Activated T-cell treated with anti-CD3 and anti-CD28 coated beads for 48 hours (primary cell): Measurements from ENCODE around the gene SPATA3.

Experiments
- DNase-seq: peaks from one replicate; pipeline ENCODE4 v3.0.0-alpha.2; 2020; ENCODE audit warnings: low read depth

SPATA3 gene

GRCh38 chr2:231030725-231031124, 34.8 kb downstream of the SPATA3 start:
- no peak for DNase-seq

DNA sequence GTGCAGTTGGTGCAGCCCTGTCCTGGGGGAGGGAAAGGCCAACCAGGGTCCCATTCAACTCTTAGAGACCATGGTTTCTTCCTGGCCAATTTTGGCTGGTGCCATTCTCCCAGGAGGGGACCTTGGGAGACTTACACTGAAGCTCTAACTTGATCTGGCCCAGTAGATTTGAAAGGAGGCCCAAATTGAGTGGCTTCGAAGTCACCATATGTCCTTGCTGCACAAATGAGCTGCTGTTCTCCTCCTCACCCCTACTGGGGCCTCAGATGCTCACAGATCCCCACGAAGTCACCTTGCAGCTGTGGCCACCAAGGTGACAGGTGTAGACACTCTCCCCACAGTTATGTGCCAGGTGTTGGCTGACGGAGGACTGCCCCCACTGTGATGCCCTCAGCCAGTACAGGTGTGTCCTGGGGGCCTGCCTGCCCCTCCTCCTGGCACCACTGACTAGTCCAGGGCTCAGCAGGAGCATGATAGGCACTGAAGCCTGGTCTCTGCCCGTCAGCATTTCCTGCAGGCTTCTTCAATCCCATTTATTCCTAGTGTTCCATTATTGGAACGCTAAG, 36.7 kb downstream of the SPATA3 start:
- no peak for DNase-seq

DNA sequence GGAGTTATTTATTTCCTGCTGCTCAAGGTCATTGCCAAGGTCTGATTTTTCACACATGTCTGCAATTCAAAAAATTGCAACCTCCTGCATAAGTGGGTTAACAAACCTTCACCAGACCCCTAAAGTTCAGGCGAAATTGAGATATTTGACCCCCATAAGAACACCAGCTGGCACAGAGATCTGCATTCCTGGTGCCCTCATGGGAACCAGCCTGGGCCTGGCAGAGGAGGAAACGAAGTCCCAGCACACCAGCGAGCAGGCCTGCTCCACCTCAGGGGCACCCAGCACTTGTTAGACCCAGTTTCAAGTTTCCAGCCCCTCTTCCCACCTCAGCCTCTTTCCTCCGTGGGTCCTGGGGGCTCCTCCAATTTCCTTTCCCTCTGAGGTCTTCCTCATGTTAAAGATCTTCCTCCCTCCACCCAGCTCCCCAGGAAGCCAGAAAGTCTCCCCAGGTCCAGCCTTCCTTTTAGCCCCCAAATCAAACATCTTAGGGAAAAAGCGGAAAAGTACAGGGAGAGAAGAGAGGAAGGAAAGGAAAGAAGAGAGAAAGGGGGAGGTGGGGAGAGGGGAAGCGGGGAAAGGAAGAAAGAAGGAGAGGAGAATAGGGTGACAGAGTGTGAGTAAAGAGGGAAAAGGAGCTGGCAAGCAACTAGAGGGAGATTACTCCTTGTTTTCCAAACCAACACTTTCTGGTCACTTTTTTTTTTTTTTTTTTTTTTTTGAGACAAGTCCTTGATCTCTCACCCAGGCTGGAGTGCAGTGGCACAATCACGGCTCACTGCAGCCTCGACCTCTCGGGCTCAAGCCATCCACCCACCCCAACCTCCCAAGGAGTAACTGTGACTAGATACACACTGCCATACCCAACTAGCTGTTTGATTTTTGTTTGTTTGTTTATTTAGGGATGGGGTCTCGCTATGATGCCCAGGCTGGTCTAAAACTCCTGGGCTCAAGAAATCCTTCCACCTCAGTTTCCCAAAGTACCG, 37.5 kb downstream of the SPATA3 start:
- no peak for DNase-seq

- DNase-seq = no peak
These were observed 38.5 kb downstream of the SPATA3 start for GRCh38 chr2:231034291-231034882.

GRCh38 chr2:231036131-231036530, 40.2 kb downstream of the SPATA3 start:
- no peak for DNase-seq

DNA sequence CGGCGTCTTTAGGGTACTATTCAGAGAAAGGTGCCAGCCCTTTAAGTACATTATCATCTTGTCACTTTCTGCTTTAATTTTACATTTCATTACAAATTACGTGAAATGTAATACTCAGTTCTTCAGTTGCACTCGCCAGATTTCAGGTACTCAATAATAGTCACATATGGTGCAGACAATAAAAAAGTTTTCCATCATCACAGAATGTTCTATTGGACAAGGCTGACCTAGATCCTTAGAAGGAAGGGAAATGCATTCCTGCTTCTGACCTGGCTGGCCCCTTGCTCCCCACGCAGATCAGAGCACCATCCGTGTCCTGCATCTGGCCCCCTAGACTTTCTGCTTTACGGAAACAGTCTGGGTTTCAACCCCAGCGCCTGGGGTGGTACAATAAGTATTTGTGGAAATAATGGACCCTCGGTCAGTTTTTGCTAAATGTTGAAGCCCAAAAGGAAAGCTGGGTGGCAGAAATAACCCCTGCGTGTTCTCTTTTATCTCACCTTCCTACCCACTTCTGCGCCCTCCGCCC, 40.7 kb downstream of the SPATA3 start:
- no peak for DNase-seq

DNA sequence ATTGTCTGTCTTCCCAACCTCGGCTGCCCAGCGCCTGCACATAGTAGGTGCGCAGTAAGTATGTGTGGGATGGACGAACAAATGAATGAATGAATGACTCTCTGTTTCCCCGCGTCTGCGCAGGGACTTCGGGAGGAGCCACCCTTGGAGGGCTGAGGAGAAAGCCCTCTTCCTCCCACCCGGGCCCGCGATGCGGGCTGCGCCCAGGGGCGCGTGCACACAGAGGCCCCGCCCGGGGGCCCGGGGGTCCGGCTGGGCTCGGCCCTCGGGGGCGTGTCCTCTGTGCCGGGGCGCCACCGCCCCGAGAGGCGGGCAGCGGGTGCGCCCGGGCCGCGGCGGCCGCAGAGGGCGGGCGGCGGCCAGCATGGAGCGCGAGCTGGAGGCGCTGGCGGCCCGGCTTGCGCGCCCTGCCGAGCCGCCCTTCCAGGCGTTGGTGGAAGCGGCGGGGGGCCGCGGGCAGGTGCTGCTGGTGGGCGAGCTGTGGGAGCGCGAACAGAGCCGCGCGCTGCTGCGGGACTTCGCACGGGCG, 41.3 kb downstream of the SPATA3 start, which contains the start of gene C2orf72:
TSS of gene C2orf72 (plus strand) at position 322 of the 529 bp plus-strand sequence. CDS start at position 365, 43 bp downstream.
- DNase-seq = no peak

GRCh38 chr2:231037731-231038482, 42.0 kb downstream of the SPATA3 start:
- DNase-seq = no peak

GRCh38 chr2:231038483-231039293, 42.8 kb downstream of the SPATA3 start:
- no peak for DNase-seq

DNA sequence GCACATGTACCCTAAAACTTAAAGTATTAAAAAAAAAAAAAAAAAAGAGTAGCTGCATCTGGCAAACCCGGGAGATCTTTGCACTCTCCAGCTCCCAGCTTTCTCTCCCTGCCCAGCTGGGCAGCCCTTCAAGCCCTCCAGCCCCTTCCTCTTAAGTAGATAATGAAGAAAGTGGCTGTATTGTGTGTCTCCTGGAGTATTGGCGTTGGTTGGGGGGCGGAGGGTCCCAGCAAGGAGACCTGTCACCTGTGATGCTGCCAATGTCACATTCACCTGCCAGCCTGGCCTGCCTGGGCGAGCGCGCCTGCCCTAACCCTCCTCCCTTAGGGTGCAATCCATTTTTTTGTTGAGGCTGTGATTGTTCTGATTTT, 43.4 kb downstream of the SPATA3 start:
- DNase-seq = no peak

- DNase-seq = no peak
These were observed 44.0 kb downstream of the SPATA3 start for GRCh38 chr2:231039821-231040364.

DNA sequence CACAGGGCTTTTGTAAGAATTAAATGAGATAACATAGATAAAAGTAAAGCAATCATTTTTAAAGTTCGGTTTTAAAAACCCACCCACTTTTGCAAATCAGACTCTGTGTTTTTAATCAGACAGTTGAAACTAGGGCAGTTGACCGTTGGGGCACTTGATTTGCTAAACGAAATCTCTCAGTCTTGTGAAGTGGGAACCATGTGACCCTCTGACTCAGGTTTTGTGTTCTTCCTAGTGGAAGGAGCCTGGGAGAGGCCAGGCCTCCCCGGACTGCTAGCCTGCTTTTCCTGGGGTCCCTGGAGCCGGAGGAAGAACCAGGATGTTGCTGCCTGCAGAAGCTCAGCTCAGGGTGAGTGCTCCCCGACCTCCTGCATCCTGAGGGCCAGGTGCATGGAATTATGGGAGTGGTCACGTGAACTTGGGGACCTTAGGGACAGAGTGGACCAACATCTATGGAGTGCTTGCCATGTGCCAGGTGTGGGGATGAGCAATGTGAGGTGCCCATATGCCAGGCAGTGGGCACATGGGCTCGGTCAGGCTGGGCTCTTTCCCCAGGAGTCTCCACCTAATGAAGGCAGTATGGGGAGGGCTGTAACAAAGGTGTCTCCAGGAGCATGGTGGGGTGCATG, 45.3 kb downstream of the SPATA3 start:
- DNase-seq = no peak

DNA sequence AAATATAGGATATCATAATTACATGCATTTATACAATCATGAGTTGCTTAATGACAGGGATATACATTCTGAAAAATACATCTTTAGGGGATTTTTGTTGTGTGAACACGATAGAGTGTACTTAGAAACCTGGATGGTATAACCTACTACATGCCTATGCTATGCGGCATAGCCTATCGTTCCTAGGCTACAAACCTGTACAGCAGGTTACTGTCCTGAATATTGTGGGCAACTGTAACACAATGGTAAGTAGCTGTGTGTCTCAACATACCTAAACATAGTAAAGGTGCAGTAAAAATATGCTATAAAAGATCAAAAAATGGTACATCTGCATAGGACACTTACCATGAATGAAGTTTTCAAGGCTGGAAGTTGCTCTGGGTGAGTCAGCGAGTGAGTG, 47.9 kb downstream of the SPATA3 start:
- DNase-seq = no peak

DNA sequence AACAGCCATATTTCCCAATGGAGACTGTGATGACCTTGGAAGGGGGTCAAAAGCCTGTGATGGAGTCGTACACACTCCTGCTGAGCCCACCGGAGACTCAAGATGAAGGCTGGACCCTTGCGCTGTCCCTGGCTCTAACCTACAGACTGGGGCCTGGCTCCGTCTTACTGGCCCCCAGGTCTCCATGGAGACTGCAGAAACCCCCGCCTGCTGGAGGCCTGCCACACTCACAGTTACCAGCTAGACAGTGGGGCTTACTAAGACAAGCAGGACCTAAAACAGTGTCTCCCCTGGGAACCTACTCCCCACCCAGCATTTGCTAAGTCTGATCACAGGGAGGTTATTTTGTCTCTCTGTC, 51.0 kb downstream of the SPATA3 start:
- no peak for DNase-seq

- DNase-seq = no peak
These were observed 51.5 kb downstream of the SPATA3 start for GRCh38 chr2:231047274-231047922.

DNA sequence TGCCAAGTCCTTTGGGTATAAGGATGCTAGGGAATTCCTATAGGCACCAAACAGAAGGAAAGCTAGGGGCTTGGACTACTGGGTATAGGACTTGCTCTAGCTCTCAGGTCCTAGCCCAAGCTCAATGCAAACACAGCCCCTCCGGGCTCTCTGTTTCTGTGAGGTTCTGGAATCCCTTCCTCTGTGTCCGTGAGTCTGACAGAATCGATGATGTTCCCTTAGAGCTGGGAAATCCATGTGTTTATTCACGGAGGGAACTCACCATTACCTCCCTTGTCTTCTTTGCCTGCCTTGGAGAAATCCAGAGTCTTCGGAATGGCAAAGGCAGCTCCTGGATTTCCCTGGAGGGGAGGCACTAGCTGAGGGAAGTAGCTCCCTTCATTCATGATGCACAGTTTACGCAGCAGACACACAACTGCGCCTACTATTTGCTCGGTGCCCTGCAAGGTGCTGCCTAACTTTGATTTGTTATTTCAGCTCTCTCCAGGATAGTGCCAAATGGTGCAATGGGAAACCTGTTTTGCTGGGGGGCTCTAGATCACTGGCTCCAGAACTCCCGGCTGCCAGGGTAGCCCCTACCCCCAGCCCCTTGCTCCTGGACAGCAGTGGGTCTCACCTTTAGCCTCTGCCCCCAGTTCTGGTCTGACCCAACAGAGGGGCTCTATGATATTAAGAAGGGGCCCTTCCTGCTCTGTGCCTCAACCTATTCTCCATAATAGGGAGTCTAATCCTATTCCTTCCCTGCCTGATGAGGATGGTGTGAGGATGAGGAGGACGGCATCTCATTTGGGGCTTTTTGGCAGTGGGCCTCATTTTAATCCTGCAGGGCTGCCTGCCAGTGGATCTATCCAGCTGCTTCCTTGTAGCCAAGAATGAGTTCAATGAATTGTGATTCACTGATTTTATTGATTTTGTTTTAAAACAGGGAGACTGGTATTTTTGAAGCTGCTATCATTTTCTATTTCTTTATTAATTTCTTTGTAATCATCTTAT, 52.3 kb downstream of the SPATA3 start:
- DNase-seq = no peak

DNA sequence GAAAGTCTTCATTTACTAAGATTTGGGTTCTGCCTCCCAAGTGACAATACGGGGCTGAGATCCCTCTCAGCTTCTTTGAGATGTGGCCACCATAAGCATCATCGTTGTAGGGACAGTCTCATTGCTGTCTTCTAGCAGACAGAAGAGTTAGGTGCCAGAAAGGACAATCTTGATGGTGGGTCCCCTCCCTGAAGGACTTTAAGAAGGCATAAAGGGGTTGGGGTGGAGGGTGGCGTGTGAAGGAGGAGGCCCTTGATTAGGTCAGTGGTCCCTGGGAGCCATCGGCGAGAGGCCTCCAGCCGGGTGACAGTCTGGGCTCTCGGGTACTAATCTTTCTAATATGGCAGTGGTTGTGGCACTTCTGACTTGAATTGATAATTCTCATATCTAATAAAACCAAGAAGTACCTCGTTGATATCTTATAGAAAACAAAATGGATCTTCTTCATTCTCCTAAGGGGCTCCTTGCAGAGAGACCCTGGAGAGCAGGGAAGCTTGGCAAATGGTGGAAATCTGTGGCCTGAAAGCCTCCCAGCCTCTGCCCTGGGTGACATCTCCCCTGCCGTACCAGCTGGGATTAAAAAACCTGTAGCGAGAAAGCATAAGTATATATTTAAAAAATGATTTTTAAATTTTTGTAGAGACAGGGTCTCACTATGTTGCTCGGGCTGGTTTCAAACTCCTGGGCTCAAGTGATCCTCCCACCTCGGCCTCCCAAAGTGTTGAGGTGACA, 53.5 kb downstream of the SPATA3 start:
- no peak for DNase-seq
